Peyer's patch (tissue), 4 donors: ENCODE data around the gene RITA1.

Experiments used
- POLR2A ChIP-seq, 2 donors: fragments of 450-650 bp; IDR thresholded peaks; one replicate each; pipeline ENCODE4 v1.5.1; 2017; ENCODE audit warnings: antibody characterized with exemption in 2 of 2, mild to moderate bottlenecking in 2 of 2, moderate library complexity in 2 of 2
- TF ChIP-seq, protein P1 (sequence below), 6 experiments: fragments of 450-650 bp in 4 of 6; fragments of 200-600 bp in 2 of 6; sonication (generic) in 1 of 6; IDR thresholded peaks; one replicate each; pipeline ENCODE4 v1.5.1; 2017 to 2019; ENCODE audit warnings: antibody characterized with exemption in 6 of 6, mild to moderate bottlenecking in 3 of 6, moderate library complexity in 1 of 6

DNA sequence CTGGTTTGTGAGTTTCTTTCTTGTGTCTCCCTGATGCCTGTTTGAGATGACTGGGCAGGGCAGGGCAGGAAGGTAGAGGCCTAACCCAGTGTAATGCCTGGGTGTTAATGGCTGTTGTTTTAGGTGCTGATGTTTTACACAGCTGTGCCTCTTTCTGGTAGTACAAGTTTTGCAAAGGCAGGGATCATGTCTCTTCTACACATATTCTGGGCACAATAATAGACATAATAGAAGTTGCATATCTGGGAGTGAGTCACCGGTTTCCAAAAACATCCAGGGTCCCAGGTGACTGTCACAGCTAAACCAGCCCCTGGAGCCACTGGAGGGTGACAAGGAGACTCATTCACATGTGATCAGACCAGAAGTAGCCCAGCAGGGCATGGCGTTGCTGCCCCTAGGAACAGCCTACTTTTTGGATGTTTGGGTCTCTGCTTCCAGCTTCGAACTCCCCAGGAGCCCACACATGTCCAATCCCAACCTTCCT, 53.8 kb downstream of the RITA1 start:
- no peak for TF ChIP-seq POLR2A (IDR thresholded peaks at IDR 0.05)
- TF ChIP-seq, protein P1, sequence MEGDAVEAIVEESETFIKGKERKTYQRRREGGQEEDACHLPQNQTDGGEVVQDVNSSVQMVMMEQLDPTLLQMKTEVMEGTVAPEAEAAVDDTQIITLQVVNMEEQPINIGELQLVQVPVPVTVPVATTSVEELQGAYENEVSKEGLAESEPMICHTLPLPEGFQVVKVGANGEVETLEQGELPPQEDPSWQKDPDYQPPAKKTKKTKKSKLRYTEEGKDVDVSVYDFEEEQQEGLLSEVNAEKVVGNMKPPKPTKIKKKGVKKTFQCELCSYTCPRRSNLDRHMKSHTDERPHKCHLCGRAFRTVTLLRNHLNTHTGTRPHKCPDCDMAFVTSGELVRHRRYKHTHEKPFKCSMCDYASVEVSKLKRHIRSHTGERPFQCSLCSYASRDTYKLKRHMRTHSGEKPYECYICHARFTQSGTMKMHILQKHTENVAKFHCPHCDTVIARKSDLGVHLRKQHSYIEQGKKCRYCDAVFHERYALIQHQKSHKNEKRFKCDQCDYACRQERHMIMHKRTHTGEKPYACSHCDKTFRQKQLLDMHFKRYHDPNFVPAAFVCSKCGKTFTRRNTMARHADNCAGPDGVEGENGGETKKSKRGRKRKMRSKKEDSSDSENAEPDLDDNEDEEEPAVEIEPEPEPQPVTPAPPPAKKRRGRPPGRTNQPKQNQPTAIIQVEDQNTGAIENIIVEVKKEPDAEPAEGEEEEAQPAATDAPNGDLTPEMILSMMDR (IDR thresholded peaks at IDR 0.05): no peak
